ENCODE results near the gene ADARB2.

- TF ChIP-seq CTCF (IDR thresholded peaks at IDR 0.05), result no peak
- TF ChIP-seq POLR2A (IDR thresholded peaks at IDR 0.05), result no peak
- no peak for TF ChIP-seq POLR2AphosphoS5 (IDR thresholded peaks at IDR 0.05)
These were observed 17.3 kb upstream of the ADARB2 start for GRCh38 chr10:1754506-1755153.
